NCI-H226 (cell line): ENCODE results near the gene MGMT.
A peak's percentile ranks its signal among the peaks of the same experiment; 100 is the strongest.

Experiments used
- DNase-seq: peaks from one replicate; pipeline ENCODE4 v3.0.0-alpha.2; 2015

The MGMT gene

DNA sequence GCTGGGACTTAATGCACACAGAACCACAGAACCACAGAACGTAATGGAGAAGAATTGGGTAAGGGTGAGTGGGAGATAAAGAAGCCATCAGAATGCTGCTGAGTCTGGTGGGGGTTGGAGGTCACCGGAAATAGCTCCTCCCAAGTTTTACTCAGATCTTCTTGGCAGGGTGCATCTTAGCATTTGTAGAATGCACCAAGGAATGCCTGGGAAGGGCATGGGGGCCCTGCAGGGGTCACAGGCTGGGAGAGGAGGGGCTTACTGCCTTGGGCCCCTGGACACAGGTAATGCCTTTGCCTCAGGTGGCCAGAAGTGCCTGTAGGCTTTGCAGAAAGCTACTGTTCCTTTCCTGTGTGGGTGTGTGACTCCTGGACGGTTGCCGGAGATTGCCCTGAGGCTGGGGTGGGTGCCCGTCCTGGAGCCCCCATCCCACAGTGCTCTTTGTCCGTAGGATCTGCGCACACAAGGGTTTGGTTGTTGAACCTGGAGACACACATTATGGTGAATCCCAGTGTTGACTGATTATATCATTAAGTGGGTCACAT is 55.1 kb downstream of the MGMT start:
- no peak for DNase-seq

GRCh38 chr10:129523031-129523722 is 56.1 kb downstream of the MGMT start:
- no peak for DNase-seq

GRCh38 chr10:129523723-129524316 is 56.8 kb downstream of the MGMT start:
- no peak for DNase-seq

GRCh38 chr10:129524936-129525335 is 57.9 kb downstream of the MGMT start:
- DNase-seq = no peak

GRCh38 chr10:129525401-129525801 is 58.4 kb downstream of the MGMT start:
- peak; percentile 67 for DNase-seq

GRCh38 chr10:129526943-129527342 is 59.9 kb downstream of the MGMT start:
- no peak for DNase-seq

- no peak for DNase-seq
Observed at GRCh38 chr10:129528376-129528978, 61.4 kb downstream of the MGMT start.

- DNase-seq = no peak
Observed at GRCh38 chr10:129530581-129530980, 63.5 kb downstream of the MGMT start.

- peak; percentile 67 for DNase-seq
Observed at GRCh38 chr10:129531195-129531968, 64.3 kb downstream of the MGMT start.

GRCh38 chr10:129531969-129532660 is 65.1 kb downstream of the MGMT start:
- peak; percentile 75 for DNase-seq

DNA sequence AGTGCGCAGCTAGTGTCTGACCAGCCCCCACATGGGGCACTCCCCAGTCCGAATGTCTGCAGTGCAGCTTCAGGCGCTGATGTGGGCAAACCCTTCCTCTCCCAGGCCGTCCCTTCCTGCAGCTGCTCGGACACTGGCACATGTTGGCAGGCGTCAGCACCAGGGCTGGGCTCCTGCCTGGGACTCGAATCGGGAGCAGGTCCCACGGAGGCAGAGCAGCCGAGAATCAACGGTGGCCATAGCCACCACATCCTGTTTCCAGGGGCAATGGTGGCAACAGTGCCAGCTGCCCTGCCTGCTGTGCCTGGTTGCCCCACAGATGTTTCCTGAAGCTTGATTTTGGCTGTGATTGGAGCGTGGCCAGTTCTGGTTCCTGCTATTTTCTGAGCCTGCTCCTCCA is 65.8 kb downstream of the MGMT start:
- DNase-seq = no peak

DNA sequence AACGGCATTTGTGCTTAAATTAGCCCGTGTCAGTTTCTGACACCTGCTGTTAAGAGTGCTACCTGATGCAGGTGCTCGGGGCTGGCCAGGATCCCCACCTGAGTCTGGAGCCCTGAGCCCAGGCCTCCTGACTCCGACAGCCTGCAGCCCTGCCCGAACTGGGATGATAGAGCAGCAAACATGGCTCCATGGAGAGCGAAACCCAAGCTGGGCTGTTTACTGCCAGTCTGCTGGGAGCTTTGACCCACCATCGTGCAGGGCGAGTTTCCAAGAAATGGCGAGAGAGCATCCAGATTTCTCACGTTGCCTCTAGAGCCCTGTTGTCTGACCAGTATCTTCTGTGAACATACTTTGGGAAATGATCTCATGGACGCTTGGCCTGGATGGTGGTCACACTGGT is 66.2 kb downstream of the MGMT start:
- no peak for DNase-seq

GRCh38 chr10:129534826-129535225 is 67.8 kb downstream of the MGMT start:
- no peak for DNase-seq

- no peak for DNase-seq
Observed at GRCh38 chr10:129536336-129536735, 69.3 kb downstream of the MGMT start.

GRCh38 chr10:129537151-129537550 is 70.1 kb downstream of the MGMT start:
- DNase-seq = no peak

DNA sequence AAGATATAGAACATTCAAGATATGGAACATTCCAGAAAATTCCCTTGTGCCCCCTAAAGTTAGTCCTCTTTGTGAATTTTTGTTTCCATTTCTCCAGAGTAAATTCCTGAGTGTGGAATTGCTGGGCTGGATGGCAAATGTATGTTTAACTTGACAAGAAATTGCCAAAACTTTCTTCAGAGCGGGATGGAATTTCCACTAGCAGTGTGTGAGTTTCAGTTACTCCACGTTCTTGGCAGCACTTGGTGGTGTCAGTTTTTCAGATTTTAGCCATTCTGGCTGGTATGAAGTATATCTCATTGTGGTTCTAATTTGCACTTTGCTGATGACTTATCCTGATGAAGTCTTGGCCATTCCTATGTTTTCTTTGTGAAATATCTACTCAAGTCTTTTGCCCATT is 71.2 kb downstream of the MGMT start:
- DNase-seq = no peak

DNA sequence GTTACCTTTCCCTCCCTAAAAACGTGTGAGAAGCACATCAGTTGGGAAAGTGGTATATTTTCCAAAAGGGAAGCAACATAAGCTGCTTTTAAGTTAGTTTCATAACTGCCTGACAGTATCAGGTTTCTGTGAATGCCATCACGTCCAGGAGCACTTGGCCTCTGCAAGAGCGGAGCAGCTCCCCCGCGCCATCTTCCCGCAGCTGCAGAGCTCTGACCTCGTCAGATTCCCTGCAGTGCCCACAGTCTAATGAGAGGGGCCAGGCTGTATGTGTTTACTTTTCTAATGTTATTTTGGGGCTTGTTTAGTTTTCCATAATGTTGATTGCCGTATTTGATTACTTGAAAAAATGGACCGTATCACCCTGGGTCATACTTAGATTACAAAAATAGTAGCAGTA is 74.2 kb downstream of the MGMT start:
- DNase-seq = no peak

DNA sequence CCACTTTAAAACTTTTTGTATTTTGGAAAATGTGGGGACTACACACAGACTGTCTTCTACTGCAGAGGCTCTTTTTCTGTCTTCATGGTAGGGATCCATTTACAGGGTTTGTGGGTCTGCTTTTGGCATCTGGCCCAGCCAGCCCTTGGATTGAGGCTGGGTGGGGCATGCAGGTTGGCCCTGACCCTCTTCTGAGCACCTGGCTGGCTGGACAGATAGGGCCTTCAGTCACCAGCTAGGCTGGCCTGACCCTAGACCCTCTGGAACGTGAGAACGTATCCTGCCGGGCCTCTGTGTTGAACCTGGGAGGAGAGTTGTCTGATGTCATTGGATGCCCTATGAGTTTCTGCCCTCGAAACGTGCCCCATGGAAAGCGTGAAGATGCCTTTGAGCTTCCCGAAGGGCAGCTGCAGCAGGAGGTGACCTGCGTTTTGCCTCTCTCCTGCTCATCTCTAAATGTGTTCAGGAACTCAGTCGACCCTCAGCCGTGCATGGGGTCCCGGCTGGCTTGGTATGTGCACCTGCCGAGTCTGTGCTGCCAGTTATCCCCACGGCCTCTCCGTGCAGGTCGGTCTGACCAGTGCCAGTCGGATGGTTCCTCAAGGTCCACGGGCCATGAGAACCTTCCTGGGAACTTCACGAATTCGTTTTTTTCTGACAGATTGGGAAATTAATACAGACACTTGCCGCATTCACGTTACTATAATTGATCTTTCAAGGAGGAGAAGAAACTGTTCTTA is 74.9 kb downstream of the MGMT start:
- no peak for DNase-seq

- no peak for DNase-seq
Observed at GRCh38 chr10:129542589-129542988, 75.5 kb downstream of the MGMT start.

GRCh38 chr10:129544205-129545202 is 77.5 kb downstream of the MGMT start:
- DNase-seq = no peak

DNA sequence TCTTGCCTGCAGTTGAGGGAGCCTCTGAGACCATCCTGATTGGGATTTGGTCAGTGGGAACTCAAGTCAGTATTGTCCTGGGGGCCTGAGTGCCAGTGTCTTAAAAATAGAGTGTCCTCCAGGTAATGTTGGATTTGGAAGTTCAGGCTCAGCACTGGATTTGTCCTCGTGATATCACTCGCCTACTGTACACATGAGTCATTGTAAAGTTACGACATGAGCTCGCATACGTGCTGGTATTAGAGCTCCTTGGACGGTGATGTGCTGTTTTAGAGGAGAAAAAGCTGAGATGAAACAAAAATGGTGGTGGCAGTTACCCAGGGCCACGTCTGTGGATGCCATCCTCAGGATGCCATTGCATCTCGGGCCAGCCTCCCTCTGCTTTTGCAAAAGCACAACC is 78.2 kb downstream of the MGMT start:
- DNase-seq = peak; percentile 31
